Left colon (tissue), 2 donors: Measurements from ENCODE around the gene LAIR2. TPM values are rescaled to one million over a fixed set of nuclear protein-coding genes. Genes with fewer than 3 reads are reported as not detected.
"Not testable (repeated sequence)": the region's sequence is repeated elsewhere in the genome, so short reads cannot be mapped to it uniquely, and the experiment has no call there.

Experiments
- ATAC-seq: fragments of 200-7000 bp; cut with Tn5 transposase; one replicate; pipeline ENCODE4 v1.9.1; 2020; ENCODE audit warnings: mild to moderate bottlenecking, moderate library complexity
- DNase-seq, 2 donors: peaks; one replicate each; pipeline ENCODE4 v3.0.0-alpha.2; 2020
- intact Hi-C, 2 donors: fragments of 100-400 bp; cut with DNase I in 1 of 2; cut with micrococcal nuclease in 1 of 2; formaldehyde crosslinking; loops; one replicate each; pipeline versions ENCODE4 v1.11.2 to v1.14.0; 2022; cut with DNase I, micrococcal nuclease
- total RNA-seq, 2 donors: library from RNA; stranded (reverse); fragmentation: NEBNext Ultra II Directional; extraction: Animal tissue kit (Norgen Biotek cat#: 25700); gene quantifications; one replicate each; pipeline ENCODE4 v1.2.1, GENCODE V29; 2021
- donor health status: DM: no; HTN: no; CAD: no.
- donor health status: DM: yes; HTN: yes; CAD: no.

Gene LAIR2
- total RNA-seq, 2 donors from 2014 or later: not detected

- intact Hi-C loops: loop anchor here in 1 of 2 donors (10.0 kb wide), 1 partner anchor 190 kb away; no protein-coding TSS in a partner anchor
- DNase-seq (no peak), ATAC-seq (no peak)
These were observed 18.2 kb upstream of the LAIR2 start for GRCh38 chr19:54484451-54484850.

GRCh38 chr19:54485851-54486250 lies 16.8 kb upstream of the LAIR2 start:
- no peak for DNase-seq
- intact Hi-C loops: loop anchor here in 1 of 2 donors (10.0 kb wide), 1 partner anchor 189 kb away; no protein-coding TSS in a partner anchor
- ATAC-seq: no peak

- no peak for DNase-seq
- intact Hi-C loops: loop anchor here in 1 of 2 donors (10.0 kb wide), 1 partner anchor 185 kb away; no protein-coding TSS in a partner anchor
- no peak for ATAC-seq
These were observed 13.3 kb upstream of the LAIR2 start for GRCh38 chr19:54489341-54489740.

GRCh38 chr19:54489766-54490165 lies 12.9 kb upstream of the LAIR2 start:
- intact Hi-C loops: loop anchor here in 1 of 2 donors (10.0 kb wide), 1 partner anchor 185 kb away; no protein-coding TSS in a partner anchor
- DNase-seq: no peak
- ATAC-seq: no peak

- no peak for DNase-seq
- no peak for ATAC-seq
- intact Hi-C loops: no loop called here
These were observed 10.1 kb upstream of the LAIR2 start for GRCh38 chr19:54492568-54492967.

- ATAC-seq, DNase-seq, intact Hi-C loops: not testable (repeated sequence)
These were observed 9.6 kb upstream of the LAIR2 start for GRCh38 chr19:54493056-54493455.

GRCh38 chr19:54493967-54494585 lies 8.6 kb upstream of the LAIR2 start:
- intact Hi-C loops: no loop called here
- ATAC-seq (no peak), DNase-seq (no peak)

GRCh38 chr19:54495284-54495683 lies 7.3 kb upstream of the LAIR2 start:
- DNase-seq, ATAC-seq, intact Hi-C loops: not testable (repeated sequence)

- ATAC-seq, intact Hi-C loops, DNase-seq: not testable (repeated sequence)
These were observed 4.7 kb upstream of the LAIR2 start for GRCh38 chr19:54497747-54498450.

- DNase-seq, ATAC-seq, intact Hi-C loops: not testable (repeated sequence)
These were observed 4.2 kb upstream of the LAIR2 start for GRCh38 chr19:54498451-54498772.

- DNase-seq, ATAC-seq, intact Hi-C loops: not testable (repeated sequence)
These were observed 2.9 kb downstream of the LAIR2 start for GRCh38 chr19:54505542-54505941.

GRCh38 chr19:54506079-54506478 lies 3.4 kb downstream of the LAIR2 start:
- intact Hi-C loops: no loop called here
- no peak for ATAC-seq
- DNase-seq: no peak

GRCh38 chr19:54507038-54507717 lies 4.5 kb downstream of the LAIR2 start:
- intact Hi-C loops, DNase-seq, ATAC-seq: not testable (repeated sequence)

GRCh38 chr19:54507824-54508223 lies 5.2 kb downstream of the LAIR2 start:
- ATAC-seq (no peak), DNase-seq (no peak)
- intact Hi-C loops: no loop called here

GRCh38 chr19:54508487-54508886 lies 5.9 kb downstream of the LAIR2 start:
- DNase-seq, ATAC-seq, intact Hi-C loops: not testable (repeated sequence)

GRCh38 chr19:54509200-54509940 lies 6.7 kb downstream of the LAIR2 start:
- peak; percentile 34 for ATAC-seq
- intact Hi-C loops: not testable (repeated sequence)

GRCh38 chr19:54515156-54515555 lies 12.5 kb downstream of the LAIR2 start:
- intact Hi-C loops: no loop called here
- no peak for DNase-seq
- no peak for ATAC-seq

More at GRCh38 chr19:54509200-54509940, 6.7 kb downstream of the LAIR2 start:
- DNase-seq: not testable (repeated sequence)

GRCh38 chr19:54517483-54517882 lies 14.9 kb downstream of the LAIR2 start:
- intact Hi-C loops: no loop called here

GRCh38 chr19:54518844-54519243 lies 16.2 kb downstream of the LAIR2 start:
- no peak for ATAC-seq
- DNase-seq: no peak
- intact Hi-C loops: no loop called here

More at GRCh38 chr19:54517483-54517882, 14.9 kb downstream of the LAIR2 start:
- ATAC-seq (peak; percentile 66), DNase-seq (peak; percentile 32 to 73)
